B cell (primary cell): Measurements from ENCODE around the gene OSTF1. TPM values are rescaled to one million over a fixed set of nuclear protein-coding genes. Genes with fewer than 3 reads are reported as not detected.

Source experiments
- ATAC-seq: fragments of 200-7000 bp; cut with Tn5 transposase; one replicate; pipeline ENCODE4 v1.10.0; 2021; ENCODE audit warnings: low read depth, mild to moderate bottlenecking, moderate number of reproducible peaks, moderate library complexity
- CTCF ChIA-PET: fragments of 350-600 bp; sonication (Branson Sonifier 250); formaldehyde crosslinking; loops from one replicate; lab custom pipeline; 2021; ENCODE audit warnings: antibody characterized with exemption, inconsistent platforms; lab: Charles Lee
- POLR2A ChIA-PET: fragments of 350-600 bp; sonication (Branson Sonifier 250); formaldehyde crosslinking; loops from one replicate; lab custom pipeline; 2021; ENCODE audit warnings: antibody characterized with exemption; lab: Charles Lee
- DNase-seq: peaks from one replicate; pipeline ENCODE4 v3.0.0; 2013
- H2AFZ ChIP-seq: 2 replicates; pipeline ENCODE4 v1.6.1; 2012; ENCODE audit warnings: mild to moderate bottlenecking, low read depth, low read length; ENCODE audit not compliant: insufficient read depth, poor library complexity, severe bottlenecking
- H3K27ac ChIP-seq, 2 donors: 1 replicate in 1 of 2; 2 replicates in 1 of 2; pipeline ENCODE4 v1.5.1; 2012 to 2013; ENCODE audit warnings: low read length in 2 of 2, mild to moderate bottlenecking in 2 of 2, moderate library complexity in 1 of 2
- H3K27me3 ChIP-seq, 4 experiments: fragments of 200-600 bp in 1 of 4; sonication (generic) in 1 of 4; replicated peaks in 1 of 4; 1 replicate in 2 of 4; 2 replicates in 2 of 4; pipeline versions ENCODE4 v1.6.1 to v1.7.0; 2013 to 2016; ENCODE audit warnings: low read length in 3 of 4, mild to moderate bottlenecking in 2 of 4, mixed read lengths in 1 of 4, moderate library complexity in 1 of 4; ENCODE audit not compliant: insufficient read depth in 4 of 4, control insufficient read depth in 3 of 4; ENCODE audit errors: control extremely low read depth in 1 of 4
- H3K36me3 ChIP-seq, 2 experiments: replicated peaks in 1 of 2; 1 replicate in 1 of 2; 2 replicates in 1 of 2; pipeline versions ENCODE4 v1.6.1 to v1.7.1; 2013; ENCODE audit warnings: low read length in 1 of 2; ENCODE audit not compliant: insufficient read depth in 2 of 2, control insufficient read depth in 1 of 2; ENCODE audit errors: control extremely low read depth in 1 of 2, extremely low read depth in 1 of 2
- H3K4me1 ChIP-seq, 2 donors: fragments of 200-600 bp in 1 of 2; sonication (generic) in 1 of 2; 1 replicate in 1 of 2; 2 replicates in 1 of 2; pipeline versions ENCODE4 v1.5.1 to v1.6.1; 2013 to 2017; ENCODE audit warnings: low read length in 2 of 2; ENCODE audit not compliant: control insufficient read depth in 2 of 2, insufficient read depth in 2 of 2
- H3K4me2 ChIP-seq: replicated peaks from 2 replicates; pipeline ENCODE3; 2012; ENCODE audit warnings: mild to moderate bottlenecking, low read depth, low read length; ENCODE audit not compliant: poor library complexity, severe bottlenecking
- H3K4me3 ChIP-seq, 5 experiments: fragments of 200-600 bp in 1 of 5; sonication (generic) in 1 of 5; 1 replicate in 3 of 5; 2 replicates in 2 of 5; pipeline versions ENCODE4 v1.5.1 to v1.7.0; 2011 to 2016; ENCODE audit warnings: low read length in 4 of 5, mild to moderate bottlenecking in 4 of 5, low read depth in 2 of 5, control low read depth in 1 of 5, moderate library complexity in 1 of 5; ENCODE audit not compliant: insufficient read depth in 1 of 5; ENCODE audit errors: control extremely low read depth in 1 of 5, extremely low read depth in 1 of 5
- H3K79me2 ChIP-seq: fragments of 200-600 bp; sonication (generic); one replicate; pipeline ENCODE4 v1.6.0; 2016; ENCODE audit warnings: low read length; ENCODE audit not compliant: control insufficient read depth, insufficient read depth
- H3K9ac ChIP-seq: fragments of 200-600 bp; sonication (generic); 2 replicates; pipeline ENCODE4 v1.6.1; 2017; ENCODE audit warnings: mild to moderate bottlenecking, low read length, moderate library complexity
- H3K9me3 ChIP-seq, 3 donors: one replicate each; pipeline versions ENCODE4 v1.6.1 to v1.7.1; 2013; ENCODE audit warnings: low read length in 2 of 3; ENCODE audit not compliant: control insufficient read depth in 2 of 3, insufficient read depth in 1 of 3; ENCODE audit errors: control extremely low read depth in 1 of 3
- H4K20me1 ChIP-seq: 2 replicates; pipeline ENCODE4 v1.6.0; 2012; ENCODE audit warnings: mild to moderate bottlenecking, low read length; ENCODE audit not compliant: insufficient read depth, control insufficient read depth, poor library complexity, severe bottlenecking
- H3K27ac Mint-ChIP-seq: one replicate; pipeline ENCODE4 v1.8.0; 2021; ENCODE audit warnings: mixed read lengths
- H3K27me3 Mint-ChIP-seq: one replicate; pipeline ENCODE4 v1.8.0; 2021; ENCODE audit warnings: mixed read lengths
- H3K4me1 Mint-ChIP-seq: one replicate; pipeline ENCODE4 v1.8.0; 2021; ENCODE audit warnings: mixed read lengths
- H3K4me3 Mint-ChIP-seq: one replicate; pipeline ENCODE4 v1.8.0; 2021; ENCODE audit warnings: mixed read lengths
- H3K9me3 Mint-ChIP-seq: one replicate; pipeline ENCODE4 v1.8.0; 2022; ENCODE audit warnings: mixed read lengths; ENCODE audit not compliant: insufficient read depth
- EZH2 ChIP-seq: IDR thresholded peaks from 2 replicates; pipeline ENCODE4 v1.6.1; 2012; ENCODE audit warnings: borderline replicate concordance, low read depth, mild to moderate bottlenecking, moderate library complexity, low read length; ENCODE audit not compliant: insufficient read depth, poor library complexity, severe bottlenecking
- WGBS: methylation state at CpG from one replicate; pipeline ENCODE4 v1.1.5; 2013; ENCODE audit warnings: missing lambda C conversion rate; ENCODE audit not compliant: insufficient coverage; 5-methylcytosine and 5-hydroxymethylcytosine counted together
- intact Hi-C: fragments of 100-400 bp; cut with micrococcal nuclease; formaldehyde crosslinking; loops from one replicate; pipeline ENCODE4 v1.10.0; 2022
- polyA plus RNA-seq: library from polyadenylated mRNA; depleted of rRNA; stranded (reverse); fragments of >200 nt; gene quantifications from 2 replicates; pipeline ENCODE4 v1.2.3, GENCODE V29; 2012
- total RNA-seq, 2 donors: library from RNA; stranded (reverse); fragments of 120-200 nt in 1 of 2; gene quantifications; 1 replicate in 1 of 2; 2 replicates in 1 of 2; pipeline versions ENCODE4 v1.2.3 to v1.2.4, GENCODE V29; 2013 to 2022
- TF ChIP-seq, protein P1 (sequence below): fragments of 200-600 bp; IDR thresholded peaks from one replicate; pipeline ENCODE4 v1.8.0; 2022; ENCODE audit warnings: antibody characterized with exemption, mild to moderate bottlenecking

OSTF1 gene
- total and polyA plus RNA-seq, 2 donors (not counting 1 experiment from before 2014, with no cell fraction given): 33.8 to 62.0 TPM

GRCh38 chr9:75067894-75068293, 20.4 kb upstream of the OSTF1 start:
- TF ChIP-seq, protein P1, sequence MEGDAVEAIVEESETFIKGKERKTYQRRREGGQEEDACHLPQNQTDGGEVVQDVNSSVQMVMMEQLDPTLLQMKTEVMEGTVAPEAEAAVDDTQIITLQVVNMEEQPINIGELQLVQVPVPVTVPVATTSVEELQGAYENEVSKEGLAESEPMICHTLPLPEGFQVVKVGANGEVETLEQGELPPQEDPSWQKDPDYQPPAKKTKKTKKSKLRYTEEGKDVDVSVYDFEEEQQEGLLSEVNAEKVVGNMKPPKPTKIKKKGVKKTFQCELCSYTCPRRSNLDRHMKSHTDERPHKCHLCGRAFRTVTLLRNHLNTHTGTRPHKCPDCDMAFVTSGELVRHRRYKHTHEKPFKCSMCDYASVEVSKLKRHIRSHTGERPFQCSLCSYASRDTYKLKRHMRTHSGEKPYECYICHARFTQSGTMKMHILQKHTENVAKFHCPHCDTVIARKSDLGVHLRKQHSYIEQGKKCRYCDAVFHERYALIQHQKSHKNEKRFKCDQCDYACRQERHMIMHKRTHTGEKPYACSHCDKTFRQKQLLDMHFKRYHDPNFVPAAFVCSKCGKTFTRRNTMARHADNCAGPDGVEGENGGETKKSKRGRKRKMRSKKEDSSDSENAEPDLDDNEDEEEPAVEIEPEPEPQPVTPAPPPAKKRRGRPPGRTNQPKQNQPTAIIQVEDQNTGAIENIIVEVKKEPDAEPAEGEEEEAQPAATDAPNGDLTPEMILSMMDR: no peak
- TF ChIP-seq EZH2: no peak
- ChIA-PET CTCF (interaction anchor here (1.5 to 2.0 kb wide), 2 partner anchors 291 to 295 kb away, joined by 4 to 7 read pairs; no protein-coding TSS in a partner anchor), POLR2A (no interaction called here)
- Histone ChIP-seq H3K27ac (no peak overlapping the region), H4K20me1 (no peaks in the 10 kb centered on the region), H3K4me2 (no peak overlapping the region), H3K27me3 (no peaks in the 10 kb centered on the region), H3K9me3 (no peaks in the 10 kb centered on the region), H3K4me1 (peaks cover 3 to 6% of the 10 kb centered on the region in 2 donors), H3K36me3 (peaks cover 1 to 3% of the 10 kb centered on the region in 2 experiments), H3K9ac (no peak overlapping the region), H2AFZ (no peak overlapping the region), H3K4me3 (no peak overlapping the region), H3K79me2 (no peaks in the 10 kb centered on the region)
- no peak overlapping the region for H3K27ac Mint-ChIP-seq
- ATAC-seq (no peak), DNase-seq (no peak)
- peaks cover 10% of the 10 kb centered on the region for H3K4me1 Mint-ChIP-seq
- H3K4me3 Mint-ChIP-seq: no peak overlapping the region
- no peaks in the 10 kb centered on the region for H3K9me3 Mint-ChIP-seq
- no peaks in the 10 kb centered on the region for H3K27me3 Mint-ChIP-seq
- 89% methylated on average over 4 of the region's 4 CpGs for WGBS
- intact Hi-C loops: no loop called here

DNA sequence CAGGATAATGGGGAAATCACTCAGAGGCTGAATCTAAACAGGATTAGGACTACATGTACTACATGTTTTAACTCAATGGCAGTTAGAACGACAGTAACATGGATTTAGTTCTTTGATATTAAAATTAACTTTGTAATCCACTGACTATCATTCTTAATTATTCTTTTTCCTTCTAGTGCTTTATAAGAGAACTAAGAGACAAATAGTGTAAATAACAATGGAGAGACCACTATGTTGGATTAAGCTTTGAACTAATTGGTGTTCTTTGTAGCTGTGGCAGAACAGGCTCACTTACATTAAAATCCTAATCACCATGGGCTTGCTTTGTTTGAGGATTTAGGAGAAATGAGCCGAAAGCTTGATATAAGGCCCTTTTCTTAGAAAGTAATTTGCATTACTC, 19.1 kb upstream of the OSTF1 start:
- no peak overlapping the region for H3K4me3 Mint-ChIP-seq
- peaks cover 1 to 3% of the 10 kb centered on the region in 2 experiments for H3K36me3 ChIP-seq
- CTCF ChIA-PET: interaction anchor here (1.2 to 2.0 kb wide), 4 partner anchors 66 to 296 kb away, joined by 3 to 10 read pairs (median 6); no protein-coding TSS in a partner anchor
- no peak overlapping the region for H2AFZ ChIP-seq
- H3K27ac Mint-ChIP-seq: no peak overlapping the region
- H3K4me3 ChIP-seq: no peak overlapping the region
- H3K27me3 Mint-ChIP-seq: no peaks in the 10 kb centered on the region
- no peaks in the 10 kb centered on the region for H3K9me3 Mint-ChIP-seq
- H3K27ac ChIP-seq: no peak overlapping the region
- intact Hi-C loops: no loop called here
- no peaks in the 10 kb centered on the region for H4K20me1 ChIP-seq
- H3K4me1 ChIP-seq: peaks cover 3 to 6% of the 10 kb centered on the region in 2 donors
- WGBS: no CpG with 5 or more reads among the region's 2 CpGs
- DNase-seq: no peak
- no peak for ATAC-seq
- H3K4me1 Mint-ChIP-seq: peaks cover 10% of the 10 kb centered on the region
- TF ChIP-seq, protein P1: no peak
- TF ChIP-seq EZH2: no peak
- no peaks in the 10 kb centered on the region for H3K27me3 ChIP-seq
- no peaks in the 10 kb centered on the region for H3K9me3 ChIP-seq
- H3K9ac ChIP-seq: no peak overlapping the region
- H3K4me2 ChIP-seq: no peak overlapping the region
- no peaks in the 10 kb centered on the region for H3K79me2 ChIP-seq
- POLR2A ChIA-PET: no interaction called here
